Endodermal cell (in vitro differentiated cells): ENCODE measurements around the gene CCDC70. TPM values are rescaled to one million over a fixed set of nuclear protein-coding genes. Genes with fewer than 3 reads are reported as not detected.

Experiments used
- DNase-seq: peaks from one replicate; pipeline ENCODE4 v3.0.0-alpha.2; 2017
- H3K27ac ChIP-seq: 2 replicates; pipeline ENCODE4 v1.5.1; 2013; ENCODE audit warnings: mild to moderate bottlenecking, low read depth, low read length, moderate library complexity
- H3K27me3 ChIP-seq: 2 replicates; pipeline ENCODE4 v1.6.1; 2013; ENCODE audit warnings: mild to moderate bottlenecking, low read length, moderate library complexity; ENCODE audit not compliant: insufficient read depth, control insufficient read depth, poor library complexity, severe bottlenecking
- H3K36me3 ChIP-seq: 2 replicates; pipeline ENCODE4 v1.7.0; 2013; ENCODE audit warnings: mild to moderate bottlenecking, low read length, moderate library complexity; ENCODE audit not compliant: control insufficient read depth, insufficient read depth
- H3K4me1 ChIP-seq: one replicate; pipeline ENCODE4 v1.7.0; 2013; ENCODE audit warnings: low read length; ENCODE audit not compliant: control insufficient read depth, insufficient read depth
- H3K4me3 ChIP-seq: 2 replicates; pipeline ENCODE4 v1.5.1; 2013; ENCODE audit warnings: mild to moderate bottlenecking, low read length, moderate library complexity
- H3K9ac ChIP-seq: 2 replicates; pipeline ENCODE4 v1.6.1; 2013; ENCODE audit warnings: mild to moderate bottlenecking, low read length, moderate library complexity; ENCODE audit not compliant: poor library complexity, severe bottlenecking; ENCODE audit errors: extremely low read depth
- H3K9me3 ChIP-seq: 2 replicates; pipeline ENCODE4 v1.6.1; 2013; ENCODE audit warnings: mild to moderate bottlenecking, low read length, moderate library complexity; ENCODE audit not compliant: control insufficient read depth
- H3K27ac Mint-ChIP-seq: 2 replicates; pipeline ENCODE4 v1.8.0; 2020; ENCODE audit warnings: mixed read lengths
- H3K27me3 Mint-ChIP-seq: 2 replicates; pipeline ENCODE4 v1.8.0; 2021; ENCODE audit warnings: mild to moderate bottlenecking, mixed read lengths; ENCODE audit not compliant: insufficient read depth
- H3K36me3 Mint-ChIP-seq: 2 replicates; pipeline ENCODE4 v1.8.0; 2020; ENCODE audit warnings: low read depth, mixed read lengths
- H3K4me1 Mint-ChIP-seq: 2 replicates; pipeline ENCODE4 v1.8.0; 2020; ENCODE audit warnings: mixed read lengths
- H3K4me3 Mint-ChIP-seq: 2 replicates; pipeline ENCODE4 v1.8.0; 2020; ENCODE audit warnings: mild to moderate bottlenecking, moderate library complexity, mixed read lengths
- H3K9me3 Mint-ChIP-seq: 2 replicates; pipeline ENCODE4 v1.8.0; 2020; ENCODE audit warnings: mild to moderate bottlenecking, mixed read lengths
- WGBS, 2 experiments: methylation state at CpG; one replicate each; pipeline versions ENCODE4 v1.1.5 to v1.1.7; 2013; ENCODE audit warnings: missing lambda C conversion rate in 2 of 2, mixed read lengths in 1 of 2; ENCODE audit not compliant: insufficient coverage in 1 of 2, insufficient read length in 1 of 2; 5-methylcytosine and 5-hydroxymethylcytosine counted together
- total RNA-seq, 2 donors: library from RNA; stranded (reverse); fragmentation: NEBNext Ultra II Directional in 1 of 2; extraction: Animal tissue kit (Norgen Biotek cat#: 25700) in 1 of 2; gene quantifications; 2 replicates in 1 of 2; 3 replicates in 1 of 2; pipeline ENCODE4 v1.2.1, GENCODE V29; 2021
- TF ChIP-seq, protein P1 (sequence below): fragments of 200-600 bp; sonication (generic); conservative IDR thresholded peaks from 2 replicates; pipeline ENCODE4 v1.5.0; 2021; ENCODE audit warnings: antibody characterized with exemption, mild to moderate bottlenecking

CCDC70 gene
- total RNA-seq, 2 donors from 2014 or later, result not detected

DNA sequence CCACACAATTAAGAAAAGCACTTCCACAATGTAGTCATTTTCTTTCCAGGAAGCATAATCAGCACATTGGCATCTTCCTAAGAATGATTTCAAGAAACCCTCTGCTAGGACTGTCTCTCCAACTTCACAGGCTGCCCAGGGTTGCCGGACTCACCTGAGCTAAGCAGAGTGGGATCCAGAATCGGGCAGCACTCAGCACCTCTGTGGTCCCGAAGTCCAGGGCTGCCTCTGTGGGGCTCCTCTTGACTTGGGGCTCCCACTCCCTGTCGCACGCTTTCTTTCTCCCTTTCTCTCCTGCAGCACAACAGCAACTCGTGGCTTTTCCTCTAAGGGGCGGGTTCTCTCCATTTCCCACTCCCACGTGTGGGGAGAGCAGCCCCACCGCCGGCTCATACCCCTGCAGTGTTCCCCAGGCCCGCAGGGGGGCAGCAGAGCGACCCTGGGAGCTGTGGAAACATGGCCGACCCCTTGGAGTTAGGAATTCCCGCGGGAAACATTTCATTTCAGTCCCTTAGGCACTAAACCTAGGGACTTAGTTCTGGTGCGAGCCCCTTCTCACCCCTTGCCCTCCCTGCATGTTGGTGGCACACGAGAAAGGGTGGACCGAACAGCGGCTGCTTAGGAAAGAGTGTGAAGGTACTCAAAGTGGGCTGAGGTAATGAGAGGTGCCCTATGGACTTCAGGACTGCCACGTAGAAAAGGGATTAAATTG, 16.8 kb upstream of the CCDC70 start, which contains the start of gene TMEM272:
Gene TMEM272 (minus strand): TSS at position 316 of the 712 bp plus-strand sequence. CDS start 6,647 bp downstream, outside the sequence.
- Histone ChIP-seq H3K36me3 (no peaks in the 10 kb centered on the region), H3K27me3 (no peaks in the 10 kb centered on the region), H3K27ac (no peak within 1 kb of the TSS), H3K4me1 (peaks cover 16% of the 10 kb centered on the region), H3K9me3 (no peaks in the 10 kb centered on the region), H3K9ac (no peak within 1 kb of the TSS), H3K4me3 (peak within 1 kb of the TSS; percentile 12)
- H3K4me3 Mint-ChIP-seq, result peak within 1 kb of the TSS; percentile 13
- no peaks in the 10 kb centered on the region for H3K36me3 Mint-ChIP-seq
- TF ChIP-seq, protein P1, sequence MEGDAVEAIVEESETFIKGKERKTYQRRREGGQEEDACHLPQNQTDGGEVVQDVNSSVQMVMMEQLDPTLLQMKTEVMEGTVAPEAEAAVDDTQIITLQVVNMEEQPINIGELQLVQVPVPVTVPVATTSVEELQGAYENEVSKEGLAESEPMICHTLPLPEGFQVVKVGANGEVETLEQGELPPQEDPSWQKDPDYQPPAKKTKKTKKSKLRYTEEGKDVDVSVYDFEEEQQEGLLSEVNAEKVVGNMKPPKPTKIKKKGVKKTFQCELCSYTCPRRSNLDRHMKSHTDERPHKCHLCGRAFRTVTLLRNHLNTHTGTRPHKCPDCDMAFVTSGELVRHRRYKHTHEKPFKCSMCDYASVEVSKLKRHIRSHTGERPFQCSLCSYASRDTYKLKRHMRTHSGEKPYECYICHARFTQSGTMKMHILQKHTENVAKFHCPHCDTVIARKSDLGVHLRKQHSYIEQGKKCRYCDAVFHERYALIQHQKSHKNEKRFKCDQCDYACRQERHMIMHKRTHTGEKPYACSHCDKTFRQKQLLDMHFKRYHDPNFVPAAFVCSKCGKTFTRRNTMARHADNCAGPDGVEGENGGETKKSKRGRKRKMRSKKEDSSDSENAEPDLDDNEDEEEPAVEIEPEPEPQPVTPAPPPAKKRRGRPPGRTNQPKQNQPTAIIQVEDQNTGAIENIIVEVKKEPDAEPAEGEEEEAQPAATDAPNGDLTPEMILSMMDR, result peak; percentile 95
- H3K27me3 Mint-ChIP-seq, result no peaks in the 10 kb centered on the region
- DNase-seq, result peak; percentile 90
- WGBS, 2 experiments, result 42 to 55% methylated on average over 11 to 20 of the region's 20 CpGs
- peaks cover 11% of the 10 kb centered on the region for H3K9me3 Mint-ChIP-seq
- peak within 1 kb of the TSS; percentile 82 for H3K27ac Mint-ChIP-seq
- H3K4me1 Mint-ChIP-seq, result peaks cover 32% of the 10 kb centered on the region

DNA sequence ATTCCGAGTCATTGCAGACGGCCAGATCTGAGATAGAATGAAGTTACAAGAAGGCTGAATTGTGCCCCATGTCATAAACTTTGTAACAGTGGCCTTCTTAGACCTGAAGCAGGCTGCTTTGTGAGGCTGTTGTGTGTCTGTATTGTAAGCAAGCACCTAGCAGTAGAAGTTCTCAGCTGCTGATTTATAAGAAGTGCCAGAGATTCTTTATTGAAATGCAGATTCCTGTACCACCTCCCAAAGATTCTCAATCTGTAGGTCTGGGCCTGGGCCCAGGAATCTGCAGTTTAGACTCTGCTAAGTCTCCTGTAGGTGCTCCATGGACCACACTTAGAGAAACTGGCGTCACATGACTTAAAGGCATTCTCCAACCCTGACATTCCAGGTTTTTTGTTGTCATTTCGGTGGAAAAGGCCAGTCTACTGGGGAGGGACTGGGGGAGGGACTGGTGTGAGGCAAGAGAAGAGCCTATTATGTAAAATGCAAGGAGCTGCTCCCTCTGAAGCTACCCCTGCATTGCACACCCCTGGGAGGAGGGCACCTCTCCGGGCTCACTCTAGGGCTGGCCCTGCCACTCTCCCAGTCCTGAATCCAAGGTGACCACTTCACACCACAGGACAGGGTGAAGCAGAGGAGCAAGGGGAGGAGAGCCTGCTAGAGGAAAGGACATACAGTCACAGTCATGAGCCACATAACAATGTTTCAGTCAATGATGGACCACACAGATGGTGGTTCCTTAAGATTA, 16.0 kb upstream of the CCDC70 start:
- Histone ChIP-seq H3K36me3 (no peaks in the 10 kb centered on the region), H3K9ac (no peak overlapping the region), H3K4me1 (peaks cover 16% of the 10 kb centered on the region), H3K9me3 (no peaks in the 10 kb centered on the region), H3K27ac (no peak overlapping the region), H3K27me3 (no peaks in the 10 kb centered on the region), H3K4me3 (peak overlapping the region; percentile 12)
- no peaks in the 10 kb centered on the region for H3K36me3 Mint-ChIP-seq
- TF ChIP-seq, protein P1, result no peak
- WGBS, 2 experiments, result 72 to 93% methylated on average over 3 to 5 of the region's 5 CpGs
- H3K27me3 Mint-ChIP-seq, result no peaks in the 10 kb centered on the region
- peaks cover 11% of the 10 kb centered on the region for H3K9me3 Mint-ChIP-seq
- peaks cover 32% of the 10 kb centered on the region for H3K4me1 Mint-ChIP-seq
- H3K27ac Mint-ChIP-seq, result peak overlapping the region; percentile 82
- no peak for DNase-seq
- H3K4me3 Mint-ChIP-seq, result no peak overlapping the region

DNA sequence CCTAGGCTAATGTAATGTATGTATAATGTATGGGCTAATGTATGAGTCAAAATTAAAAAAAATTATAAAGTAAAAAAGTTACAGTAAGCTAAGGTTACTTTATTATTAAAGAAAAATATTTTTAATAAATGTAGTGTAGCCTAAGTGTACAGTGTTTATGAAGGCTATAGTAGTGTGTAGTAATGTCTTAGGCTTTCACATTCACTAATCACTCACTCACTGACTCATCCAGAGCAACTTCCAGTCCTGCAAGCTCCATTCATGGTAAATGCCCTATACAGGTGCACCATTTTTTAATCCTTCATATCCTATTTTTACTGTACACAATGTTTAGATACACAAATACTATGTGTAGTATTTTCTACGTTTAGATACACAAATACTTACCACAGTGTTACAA, 15.0 kb upstream of the CCDC70 start:
- TF ChIP-seq, protein P1, result no peak
- Histone ChIP-seq H3K27ac (no peak overlapping the region), H3K9ac (no peak overlapping the region), H3K27me3 (no peaks in the 10 kb centered on the region), H3K9me3 (no peaks in the 10 kb centered on the region), H3K36me3 (no peaks in the 10 kb centered on the region), H3K4me3 (no peak overlapping the region), H3K4me1 (peaks cover 9% of the 10 kb centered on the region)
- H3K9me3 Mint-ChIP-seq, result peaks cover 11% of the 10 kb centered on the region
- H3K4me1 Mint-ChIP-seq, result peaks cover 26% of the 10 kb centered on the region
- no peak overlapping the region for H3K4me3 Mint-ChIP-seq
- peaks cover 2% of the 10 kb centered on the region for H3K27me3 Mint-ChIP-seq
- H3K36me3 Mint-ChIP-seq, result no peaks in the 10 kb centered on the region
- WGBS, 2 experiments, result 81 to 100% methylated on average over 1 of the region's 1 CpG
- H3K27ac Mint-ChIP-seq, result no peak overlapping the region
- DNase-seq, result no peak
